NB4 (cell line): ENCODE results near the gene ZBP1.

Experiments
- POLR2A ChIP-seq: IDR thresholded peaks from 2 replicates; pipeline ENCODE4 v1.6.1; 2011; ENCODE audit warnings: mild to moderate bottlenecking; ENCODE audit not compliant: insufficient read length; ENCODE audit errors: extremely low read depth
- TF ChIP-seq, protein P1 (sequence below): IDR thresholded peaks from one replicate; pipeline ENCODE4 v1.5.1; 2012; ENCODE audit warnings: low read depth, low read length
- TF ChIP-seq, protein P2 (sequence below): IDR thresholded peaks from 2 replicates; pipeline ENCODE4 v1.6.1; 2011; ENCODE audit warnings: low read depth, low read length

DNA sequence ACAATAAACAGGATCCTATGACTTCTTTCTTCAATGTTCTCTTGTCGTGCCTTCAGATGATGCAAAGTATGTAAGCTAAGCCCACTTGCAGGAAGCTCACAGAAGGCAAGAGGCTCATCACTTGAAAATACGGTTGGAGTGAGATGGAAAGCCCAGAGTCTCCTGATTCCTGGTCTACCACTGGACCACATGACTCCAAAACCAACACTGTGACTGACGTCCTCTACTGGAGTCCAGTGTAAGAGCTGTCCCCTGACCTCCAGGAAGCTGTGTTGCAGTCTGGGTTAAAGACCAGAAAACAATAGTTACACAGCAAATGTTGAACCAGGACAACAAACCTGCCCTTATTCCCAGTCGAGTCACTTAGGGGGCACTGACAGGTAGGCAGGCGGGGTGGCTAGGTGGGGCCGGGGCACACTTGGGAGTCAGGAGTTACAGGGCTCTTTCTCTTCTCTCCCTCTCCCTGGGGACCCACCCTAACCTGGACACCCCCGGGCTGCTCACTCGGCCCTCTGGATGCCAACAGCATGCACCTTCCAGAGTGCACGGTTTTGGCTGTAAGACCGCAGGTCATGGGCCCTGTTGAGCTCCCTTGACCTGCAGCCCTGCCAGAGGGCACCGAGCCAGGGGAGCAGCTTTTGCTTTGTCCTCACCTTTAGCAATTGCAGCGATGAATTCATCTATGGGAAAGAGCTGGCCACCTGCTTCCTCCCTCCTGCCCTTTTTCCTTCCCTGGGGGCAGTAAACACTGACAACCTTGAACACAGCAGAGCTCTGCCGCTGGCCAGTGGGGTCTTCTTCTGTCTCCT, 51.9 kb downstream of the ZBP1 start:
- TF ChIP-seq, protein P1, sequence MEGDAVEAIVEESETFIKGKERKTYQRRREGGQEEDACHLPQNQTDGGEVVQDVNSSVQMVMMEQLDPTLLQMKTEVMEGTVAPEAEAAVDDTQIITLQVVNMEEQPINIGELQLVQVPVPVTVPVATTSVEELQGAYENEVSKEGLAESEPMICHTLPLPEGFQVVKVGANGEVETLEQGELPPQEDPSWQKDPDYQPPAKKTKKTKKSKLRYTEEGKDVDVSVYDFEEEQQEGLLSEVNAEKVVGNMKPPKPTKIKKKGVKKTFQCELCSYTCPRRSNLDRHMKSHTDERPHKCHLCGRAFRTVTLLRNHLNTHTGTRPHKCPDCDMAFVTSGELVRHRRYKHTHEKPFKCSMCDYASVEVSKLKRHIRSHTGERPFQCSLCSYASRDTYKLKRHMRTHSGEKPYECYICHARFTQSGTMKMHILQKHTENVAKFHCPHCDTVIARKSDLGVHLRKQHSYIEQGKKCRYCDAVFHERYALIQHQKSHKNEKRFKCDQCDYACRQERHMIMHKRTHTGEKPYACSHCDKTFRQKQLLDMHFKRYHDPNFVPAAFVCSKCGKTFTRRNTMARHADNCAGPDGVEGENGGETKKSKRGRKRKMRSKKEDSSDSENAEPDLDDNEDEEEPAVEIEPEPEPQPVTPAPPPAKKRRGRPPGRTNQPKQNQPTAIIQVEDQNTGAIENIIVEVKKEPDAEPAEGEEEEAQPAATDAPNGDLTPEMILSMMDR = no peak
- TF ChIP-seq POLR2A = no peak
- TF ChIP-seq, protein P2, sequence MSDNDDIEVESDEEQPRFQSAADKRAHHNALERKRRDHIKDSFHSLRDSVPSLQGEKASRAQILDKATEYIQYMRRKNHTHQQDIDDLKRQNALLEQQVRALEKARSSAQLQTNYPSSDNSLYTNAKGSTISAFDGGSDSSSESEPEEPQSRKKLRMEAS = no peak
